Chondrocyte (in vitro differentiated cells): ENCODE measurements around the gene CKMT2. TPM values are rescaled to one million over a fixed set of nuclear protein-coding genes. Genes with fewer than 3 reads are reported as not detected.

Experiments used
- DNase-seq: peaks from one replicate; pipeline ENCODE4 v3.0.0; 2021; ENCODE audit warnings: mixed read lengths, low spot score
- H3K27ac Mint-ChIP-seq: one replicate; pipeline ENCODE4 v1.8.0; 2021; ENCODE audit warnings: mild to moderate bottlenecking, moderate library complexity, mixed read lengths; ENCODE audit not compliant: unreplicated experiment
- H3K27me3 Mint-ChIP-seq: 2 replicates; pipeline ENCODE4 v1.8.0; 2021; ENCODE audit warnings: low read depth, mixed read lengths
- H3K36me3 Mint-ChIP-seq: 2 replicates; pipeline ENCODE4 v1.8.0; 2021; ENCODE audit warnings: low read depth, mixed read lengths
- H3K4me1 Mint-ChIP-seq: 2 replicates; pipeline ENCODE4 v1.8.0; 2021; ENCODE audit warnings: low read depth, mild to moderate bottlenecking, mixed read lengths
- H3K4me3 Mint-ChIP-seq: one replicate; pipeline ENCODE4 v1.8.0; 2021; ENCODE audit warnings: mild to moderate bottlenecking, moderate library complexity, mixed read lengths; ENCODE audit not compliant: unreplicated experiment
- H3K9me3 Mint-ChIP-seq: 2 replicates; pipeline ENCODE4 v1.8.0; 2021; ENCODE audit warnings: low read depth, mixed read lengths
- CTCF ChIP-seq: fragments of 200-600 bp; sonication (generic); IDR thresholded peaks from 2 replicates; pipeline ENCODE4 v1.5.0; 2021; ENCODE audit warnings: antibody characterized with exemption, mild to moderate bottlenecking, moderate library complexity
- total RNA-seq: library from RNA; stranded (reverse); gene quantifications from 3 replicates; pipeline ENCODE4 v1.2.1, GENCODE V29; 2021

The CKMT2 gene
- total RNA-seq, 1 donor from 2014 or later = not detected

DNA sequence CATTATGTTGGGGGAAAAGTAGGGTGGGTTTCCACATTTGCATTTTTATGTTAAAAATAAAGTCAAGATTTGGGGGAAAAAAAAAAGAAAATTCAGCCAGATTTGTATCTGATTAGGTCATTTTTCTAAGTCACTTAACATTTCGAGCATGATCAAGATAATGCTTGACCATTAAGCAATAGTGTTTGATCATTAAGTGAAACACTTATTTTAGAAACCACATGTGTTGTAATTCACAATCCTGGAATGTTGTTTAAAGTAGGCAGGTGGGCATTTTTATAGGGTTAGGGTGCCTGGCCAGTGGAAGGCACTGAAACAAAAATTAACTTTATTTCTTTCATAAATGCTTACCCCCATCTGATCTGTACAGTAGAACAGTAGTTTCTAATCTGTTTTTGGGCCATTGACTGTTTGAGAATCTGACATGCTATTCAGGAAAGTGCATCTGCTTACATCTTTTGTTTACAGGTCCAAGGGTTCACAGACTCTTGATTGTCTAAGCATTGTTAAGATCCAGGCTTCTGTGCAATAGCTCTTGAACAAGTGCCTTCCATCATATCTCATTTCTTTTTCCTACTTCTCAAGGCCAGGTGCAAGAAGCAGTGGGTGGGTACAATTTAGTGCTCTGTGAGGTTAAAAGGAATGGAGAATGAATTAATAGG is 77.4 kb downstream of the CKMT2 start:
- no peak for TF ChIP-seq CTCF
- Mint-ChIP-seq H3K4me1 (peaks cover 5% of the 10 kb centered on the region), H3K27ac (no peak overlapping the region), H3K4me3 (no peak overlapping the region), H3K27me3 (no peaks in the 10 kb centered on the region), H3K36me3 (peaks cover 36% of the 10 kb centered on the region), H3K9me3 (no peaks in the 10 kb centered on the region)
- no peak for DNase-seq

DNA sequence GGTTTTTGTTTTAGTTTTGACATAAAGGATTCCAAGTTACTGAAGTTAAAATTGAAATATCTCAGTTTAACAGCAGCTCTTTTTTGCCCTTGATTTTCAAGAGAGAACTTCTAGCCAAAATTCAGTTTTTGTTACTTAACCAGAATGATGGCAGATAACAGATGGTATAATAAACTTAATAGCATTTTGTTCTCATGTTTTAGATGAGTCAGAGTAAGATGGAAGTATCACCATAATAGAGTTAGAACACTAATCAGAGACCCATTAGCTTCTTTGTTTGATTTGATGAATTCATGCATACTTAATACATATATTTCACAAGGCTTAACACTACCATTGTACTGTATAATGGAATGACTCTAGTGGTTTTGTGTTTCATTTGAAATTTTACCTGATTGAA is 80.2 kb downstream of the CKMT2 start:
- Mint-ChIP-seq H3K4me3 (no peak overlapping the region), H3K9me3 (no peaks in the 10 kb centered on the region), H3K27me3 (no peaks in the 10 kb centered on the region), H3K4me1 (peaks cover 5% of the 10 kb centered on the region), H3K36me3 (peaks cover 36% of the 10 kb centered on the region), H3K27ac (no peak overlapping the region)
- no peak for DNase-seq
- no peak for TF ChIP-seq CTCF

DNA sequence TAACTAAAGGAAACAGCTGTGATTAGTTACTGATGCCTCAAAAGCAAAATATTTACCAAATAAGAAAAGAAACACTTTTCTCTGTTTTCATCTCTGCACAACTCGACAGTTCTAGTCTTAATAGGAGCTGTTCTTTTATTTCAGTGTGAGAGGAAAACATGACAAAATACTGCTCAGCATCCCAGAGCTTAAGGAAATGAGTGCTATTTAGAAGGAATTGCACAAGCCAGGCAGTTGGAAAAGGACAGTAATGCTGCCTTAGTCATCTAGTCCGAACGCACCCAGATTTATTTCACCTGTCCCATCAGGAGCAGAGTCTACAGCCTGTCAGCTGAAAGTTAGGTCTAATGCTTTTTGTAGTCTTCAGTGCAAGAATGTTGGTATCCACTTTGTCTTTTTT is 80.6 kb downstream of the CKMT2 start:
- no peak for DNase-seq
- no peaks in the 10 kb centered on the region for H3K9me3 Mint-ChIP-seq
- no peak overlapping the region for H3K27ac Mint-ChIP-seq
- H3K4me3 Mint-ChIP-seq = no peak overlapping the region
- no peaks in the 10 kb centered on the region for H3K27me3 Mint-ChIP-seq
- peaks cover 5% of the 10 kb centered on the region for H3K4me1 Mint-ChIP-seq
- no peak for TF ChIP-seq CTCF
- H3K36me3 Mint-ChIP-seq = peaks cover 36% of the 10 kb centered on the region

- Mint-ChIP-seq H3K36me3 (peaks cover 33% of the 10 kb centered on the region), H3K27ac (no peak overlapping the region), H3K4me1 (peaks cover 5% of the 10 kb centered on the region), H3K27me3 (no peaks in the 10 kb centered on the region), H3K4me3 (no peak overlapping the region), H3K9me3 (no peaks in the 10 kb centered on the region)
- DNase-seq = no peak
- TF ChIP-seq CTCF = no peak
Measured at GRCh38 chr5:81314581-81314980, 81.5 kb downstream of the CKMT2 start.

DNA sequence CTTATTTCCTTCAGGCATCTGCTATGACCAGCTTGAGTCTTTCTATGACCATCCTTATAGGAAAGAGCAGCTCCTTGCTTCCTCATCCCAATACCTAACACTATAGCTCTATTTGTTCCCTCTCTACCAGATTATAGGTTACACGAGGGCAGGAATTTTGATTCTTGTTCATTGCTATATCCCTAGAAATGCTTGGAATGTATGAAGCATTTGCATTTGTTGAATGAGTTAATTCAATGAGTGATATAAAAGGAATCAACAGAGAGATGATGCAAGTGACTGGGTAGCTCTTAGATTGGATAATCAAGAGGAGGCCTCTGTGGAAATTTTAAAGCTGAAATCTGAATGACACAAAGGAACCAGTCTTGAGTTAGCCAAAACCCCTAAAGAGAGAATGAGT is 82.2 kb downstream of the CKMT2 start:
- Mint-ChIP-seq H3K4me1 (peaks cover 5% of the 10 kb centered on the region), H3K27ac (no peak overlapping the region), H3K9me3 (no peaks in the 10 kb centered on the region), H3K27me3 (no peaks in the 10 kb centered on the region), H3K36me3 (peaks cover 32% of the 10 kb centered on the region), H3K4me3 (no peak overlapping the region)
- TF ChIP-seq CTCF = no peak
- DNase-seq = no peak
